Immature natural killer cell (primary cell): ENCODE results near the gene SV2B. TPM values are rescaled to one million over a fixed set of nuclear protein-coding genes. Genes with fewer than 3 reads are reported as not detected.

ENCODE experiments used
- DNase-seq, 3 donors: peaks; one replicate each; pipeline ENCODE4 v3.0.0; 2022; ENCODE audit warnings: mixed read lengths in 1 of 3
- H3K27ac Mint-ChIP-seq, 6 donors: one replicate each; pipeline ENCODE4 v1.8.0; 2020; ENCODE audit warnings: mixed read lengths in 6 of 6, mild to moderate bottlenecking in 5 of 6, inconsistent platforms in 4 of 6, moderate library complexity in 3 of 6
- H3K27me3 Mint-ChIP-seq, 3 donors: one replicate each; pipeline ENCODE4 v1.8.0; 2020 to 2021; ENCODE audit warnings: low read depth in 3 of 3, mild to moderate bottlenecking in 3 of 3, mixed read lengths in 3 of 3, moderate library complexity in 3 of 3, inconsistent platforms in 1 of 3
- H3K36me3 Mint-ChIP-seq, 3 donors: one replicate each; pipeline ENCODE4 v1.8.0; 2020; ENCODE audit warnings: mixed read lengths in 3 of 3, inconsistent platforms in 2 of 3, mild to moderate bottlenecking in 2 of 3
- H3K4me1 Mint-ChIP-seq, 2 donors: one replicate each; pipeline ENCODE4 v1.8.0; 2020; ENCODE audit warnings: inconsistent platforms in 2 of 2, mild to moderate bottlenecking in 2 of 2, mixed read lengths in 2 of 2, moderate library complexity in 1 of 2
- H3K4me3 Mint-ChIP-seq, 5 donors: one replicate each; pipeline ENCODE4 v1.8.0; 2020; ENCODE audit warnings: mild to moderate bottlenecking in 5 of 5, mixed read lengths in 5 of 5, inconsistent platforms in 3 of 5, moderate library complexity in 3 of 5
- H3K9me3 Mint-ChIP-seq, 6 donors: one replicate each; pipeline ENCODE4 v1.8.0; 2020; ENCODE audit warnings: mild to moderate bottlenecking in 6 of 6, mixed read lengths in 6 of 6, inconsistent platforms in 4 of 6, moderate library complexity in 3 of 6
- polyA plus RNA-seq, 3 donors: library from polyadenylated mRNA; unstranded; fragments of 300-500 nt; fragmentation: Illumina TruSeq; gene quantifications; one replicate each; pipeline ENCODE4 v1.2.3, GENCODE V29; 2021

SV2B gene
- polyA plus RNA-seq = not detected

DNA sequence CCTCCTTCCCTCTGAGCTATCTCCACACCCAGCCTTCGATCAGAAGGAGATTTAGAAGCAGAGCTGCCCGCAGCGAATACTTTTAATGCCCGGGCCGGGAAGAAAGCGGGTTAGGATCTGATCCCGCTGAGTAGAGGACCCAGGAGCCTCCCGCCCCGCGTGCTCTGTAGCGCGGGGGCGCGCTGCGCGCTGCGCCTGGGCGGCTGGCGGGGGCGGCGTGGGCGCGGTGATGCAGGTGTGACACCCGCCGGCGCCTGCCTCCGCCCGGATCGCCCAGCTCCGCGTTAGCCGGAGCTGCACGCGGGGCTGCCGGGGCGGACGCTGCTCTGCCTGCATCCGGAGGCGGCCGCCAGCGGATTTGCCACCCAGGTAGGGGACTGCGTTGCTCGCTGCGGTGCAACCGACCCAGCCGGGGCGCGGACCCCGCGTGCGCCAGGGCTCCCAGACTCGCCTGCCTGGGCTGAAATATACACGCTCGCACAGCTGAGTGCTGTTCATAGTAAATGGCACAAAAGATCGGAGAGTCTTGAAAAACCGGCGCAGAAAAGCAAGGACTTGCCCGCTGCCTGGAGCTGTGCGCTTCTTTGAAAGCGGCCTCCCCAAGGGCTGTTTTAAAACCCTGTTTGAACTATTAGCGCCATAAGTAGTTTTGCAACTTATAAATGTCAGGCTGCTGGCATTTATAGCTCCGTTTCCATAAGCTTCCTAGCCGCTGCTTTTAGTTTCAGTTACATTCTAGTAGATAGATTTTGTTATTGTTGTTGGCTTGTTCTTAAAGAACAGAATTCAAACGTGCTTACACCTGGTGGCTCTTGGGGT, at the start of gene SV2B:
Gene SV2B, plus strand, starts transcription at position 263 of the 819 bp plus-strand sequence. CDS start 126,007 bp downstream, outside the sequence.
- H3K27me3 Mint-ChIP-seq = peaks cover 24 to 33% (median 27%) of the 10 kb centered on the region in 3 donors
- no peak within 1 kb of the TSS for H3K27ac Mint-ChIP-seq
- peaks cover 25 to 29% of the 10 kb centered on the region in 2 donors for H3K4me1 Mint-ChIP-seq
- no peaks in the 10 kb centered on the region for H3K36me3 Mint-ChIP-seq
- H3K4me3 Mint-ChIP-seq = peak within 1 kb of the TSS; percentile 64 to 90 (median 80)
- H3K9me3 Mint-ChIP-seq = peaks cover 0 to 6% (median 0%) of the 10 kb centered on the region in 6 donors
- DNase-seq = peak; percentile 6 to 15 (median 8)

- no peak overlapping the region for H3K4me3 Mint-ChIP-seq
- H3K9me3 Mint-ChIP-seq = no peaks in the 10 kb centered on the region
- no peaks in the 10 kb centered on the region for H3K36me3 Mint-ChIP-seq
- H3K4me1 Mint-ChIP-seq = peaks cover 15 to 17% of the 10 kb centered on the region in 2 donors
- no peak overlapping the region for H3K27ac Mint-ChIP-seq
- no peak for DNase-seq
- peaks cover 0 to 11% (median 11%) of the 10 kb centered on the region in 3 donors for H3K27me3 Mint-ChIP-seq
Measured at GRCh38 chr15:91051248-91051647, 48.8 kb upstream of the SV2B start.

DNA sequence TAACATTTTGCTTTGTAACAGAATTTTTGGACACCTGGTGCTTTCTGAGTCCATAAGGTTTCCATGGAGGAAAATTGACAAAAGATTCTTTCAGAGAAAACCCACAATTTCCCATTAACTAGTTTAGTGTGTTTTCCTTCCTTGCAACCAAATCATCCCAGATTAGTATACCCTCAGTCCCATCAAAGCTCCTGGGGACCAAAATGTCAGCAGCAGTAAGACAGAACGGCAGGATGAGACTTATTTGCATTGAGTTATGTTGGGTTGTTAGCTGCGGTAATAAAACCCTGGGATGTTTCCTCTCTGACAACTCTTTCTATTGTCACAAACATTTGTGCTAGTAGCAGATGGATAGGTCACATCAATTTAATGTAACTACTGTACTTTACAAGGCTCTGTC, 45.2 kb upstream of the SV2B start:
- Mint-ChIP-seq H3K27me3 (peaks cover 1 to 21% (median 12%) of the 10 kb centered on the region in 3 donors), H3K9me3 (no peaks in the 10 kb centered on the region)

DNA sequence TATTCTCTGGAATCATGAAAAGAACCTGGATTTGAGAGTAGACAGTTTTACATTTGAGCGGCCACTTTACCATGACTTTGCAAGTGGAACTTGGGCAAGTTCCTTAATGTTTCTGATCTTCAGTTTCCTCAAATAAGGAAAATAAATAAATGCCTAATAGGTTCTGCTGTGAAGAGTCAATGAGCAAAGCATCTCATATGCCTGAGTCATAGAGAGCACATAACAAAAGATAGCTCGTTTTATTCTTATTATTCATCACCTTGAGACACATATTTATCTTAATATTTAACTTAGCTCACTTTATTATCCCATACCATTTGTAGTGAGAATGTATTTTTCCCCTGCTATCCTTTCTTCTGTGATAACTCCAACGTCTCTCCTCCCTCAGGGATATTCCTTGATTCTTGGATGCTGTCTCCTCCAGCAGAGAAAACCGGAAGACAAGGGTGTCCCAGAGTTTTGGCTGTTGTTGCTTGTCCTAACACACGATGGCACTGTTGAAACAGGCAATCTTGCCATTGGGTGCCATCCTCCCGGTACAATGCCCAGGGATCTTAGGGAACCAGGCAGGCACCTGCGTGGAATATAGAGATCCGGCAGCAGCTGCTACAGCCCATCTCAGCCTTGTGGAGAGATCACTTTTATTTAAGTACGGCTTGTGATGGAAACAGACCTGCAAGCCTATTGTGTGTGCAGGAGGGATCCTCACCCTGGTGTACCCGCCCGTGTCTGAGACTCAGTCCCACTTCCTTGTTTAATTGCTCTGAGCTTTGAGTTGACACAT, 44.3 kb upstream of the SV2B start:
- no peak overlapping the region for H3K27ac Mint-ChIP-seq
- H3K4me1 Mint-ChIP-seq = no peaks in the 10 kb centered on the region
- H3K36me3 Mint-ChIP-seq = no peaks in the 10 kb centered on the region
- DNase-seq = peak; percentile 4 to 12 (median 6)
- H3K27me3 Mint-ChIP-seq = peaks cover 1 to 22% (median 14%) of the 10 kb centered on the region in 3 donors
- H3K4me3 Mint-ChIP-seq = no peak overlapping the region
- H3K9me3 Mint-ChIP-seq = no peaks in the 10 kb centered on the region

More for the DNA sequence above, 45.2 kb upstream of the SV2B start:
- Mint-ChIP-seq H3K4me1 (peaks cover under 1 to 2% of the 10 kb centered on the region in 2 donors), H3K4me3 (no peak overlapping the region), H3K27ac (no peak overlapping the region), H3K36me3 (no peaks in the 10 kb centered on the region)
- DNase-seq = no peak

DNA sequence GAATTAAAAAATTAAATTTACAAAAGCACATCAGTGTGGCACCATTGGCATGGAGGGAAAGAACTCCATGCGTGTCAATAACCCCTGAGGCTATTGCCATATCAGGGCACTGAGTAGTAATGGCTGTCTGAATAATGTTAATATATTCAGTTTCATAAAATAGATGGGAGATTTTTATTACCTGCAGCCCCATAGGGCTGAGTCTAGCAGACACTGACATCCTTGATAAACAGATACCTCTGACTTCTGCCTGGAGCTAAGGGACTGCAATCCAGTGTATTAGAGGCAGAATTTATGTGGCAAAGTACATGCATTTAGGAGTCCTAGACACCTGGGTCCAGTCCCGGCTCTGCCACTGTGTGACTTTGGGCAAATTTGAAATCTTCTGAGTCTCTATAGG, 38.8 kb upstream of the SV2B start:
- peaks cover 1 to 15% (median 7%) of the 10 kb centered on the region in 3 donors for H3K27me3 Mint-ChIP-seq
- no peaks in the 10 kb centered on the region for H3K36me3 Mint-ChIP-seq
- no peak for DNase-seq

DNA sequence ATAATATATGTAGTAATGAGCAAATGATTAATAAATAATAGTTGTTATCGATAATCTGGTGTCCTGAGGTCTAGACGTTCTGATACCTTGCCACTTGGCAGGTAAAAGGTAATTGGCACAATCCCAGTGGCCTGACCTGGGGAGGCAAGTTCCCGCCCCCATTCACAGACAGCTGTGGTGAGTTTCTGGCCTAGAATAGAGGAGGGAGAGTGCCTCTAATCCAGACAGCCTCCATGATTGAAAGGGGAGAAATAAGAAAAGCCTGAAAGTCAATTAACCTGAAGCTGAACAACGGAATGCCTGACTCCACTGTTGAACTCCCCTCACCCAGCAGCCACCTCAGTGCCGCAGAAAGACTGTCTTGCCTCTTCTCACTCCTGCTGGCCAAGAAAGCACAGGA, 38.1 kb upstream of the SV2B start:
- Mint-ChIP-seq H3K36me3 (no peaks in the 10 kb centered on the region), H3K4me3 (no peak overlapping the region), H3K4me1 (no peaks in the 10 kb centered on the region), H3K27ac (no peak overlapping the region), H3K27me3 (peaks cover 4 to 11% (median 4%) of the 10 kb centered on the region in 3 donors), H3K9me3 (no peaks in the 10 kb centered on the region)
- no peak for DNase-seq

More for the DNA sequence above, 38.8 kb upstream of the SV2B start:
- Mint-ChIP-seq H3K9me3 (no peaks in the 10 kb centered on the region), H3K27ac (no peak overlapping the region), H3K4me3 (no peak overlapping the region), H3K4me1 (no peaks in the 10 kb centered on the region)

DNA sequence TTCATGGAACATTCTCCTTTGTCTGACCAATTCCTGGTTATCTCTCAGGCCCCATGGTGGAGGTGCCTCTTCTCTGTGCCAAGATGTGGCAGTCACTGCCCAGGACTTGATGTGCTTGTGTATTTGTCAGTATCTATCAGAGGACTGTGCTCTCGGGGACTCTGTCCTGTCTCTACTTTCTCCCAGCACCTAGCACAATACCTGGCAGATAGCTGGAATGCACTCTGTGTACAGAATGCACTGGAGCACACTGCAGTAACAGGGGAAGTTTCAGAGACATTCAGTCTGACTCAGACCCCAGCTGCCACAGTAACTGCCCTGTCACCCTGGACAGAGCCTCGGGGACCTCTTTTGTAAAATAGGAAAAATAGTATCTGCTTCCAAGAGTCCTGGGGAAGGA, 34.6 kb upstream of the SV2B start:
- no peaks in the 10 kb centered on the region for H3K4me1 Mint-ChIP-seq
- H3K27ac Mint-ChIP-seq = no peak overlapping the region
- no peaks in the 10 kb centered on the region for H3K9me3 Mint-ChIP-seq
- H3K27me3 Mint-ChIP-seq = peaks cover 1 to 20% (median 2%) of the 10 kb centered on the region in 3 donors
- H3K36me3 Mint-ChIP-seq = no peaks in the 10 kb centered on the region
- no peak overlapping the region for H3K4me3 Mint-ChIP-seq
- no peak for DNase-seq

GRCh38 chr15:91067036-91067435, 33.0 kb upstream of the SV2B start:
- Mint-ChIP-seq H3K9me3 (no peaks in the 10 kb centered on the region), H3K27me3 (peaks cover 1 to 25% (median 2%) of the 10 kb centered on the region in 3 donors), H3K4me3 (no peak overlapping the region), H3K27ac (no peak overlapping the region), H3K36me3 (no peaks in the 10 kb centered on the region), H3K4me1 (no peaks in the 10 kb centered on the region)
- no peak for DNase-seq

DNA sequence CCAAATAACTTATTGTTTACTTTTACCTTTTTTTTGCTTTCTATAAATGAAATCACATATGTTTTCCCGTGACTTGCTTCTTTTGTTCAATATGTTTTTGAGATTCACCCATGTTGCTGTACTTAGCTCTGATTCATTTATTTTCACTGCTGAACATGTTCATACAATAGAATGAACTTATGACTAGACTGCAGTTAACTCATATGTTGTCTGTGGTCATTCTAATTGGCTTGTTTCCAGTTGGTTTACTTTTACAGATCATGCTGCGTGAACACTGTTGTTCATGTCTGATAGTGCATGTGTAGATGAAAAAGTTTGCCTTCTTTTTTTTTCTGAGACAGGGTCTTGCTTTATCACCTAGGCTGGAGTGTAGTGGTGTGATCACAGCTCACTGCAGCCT, 31.6 kb upstream of the SV2B start:
- Mint-ChIP-seq H3K9me3 (no peaks in the 10 kb centered on the region), H3K4me3 (no peak overlapping the region), H3K4me1 (no peaks in the 10 kb centered on the region), H3K27ac (no peak overlapping the region), H3K27me3 (peaks cover 1 to 26% (median 2%) of the 10 kb centered on the region in 3 donors), H3K36me3 (no peaks in the 10 kb centered on the region)
- DNase-seq = no peak

- H3K4me1 Mint-ChIP-seq = no peaks in the 10 kb centered on the region
- no peaks in the 10 kb centered on the region for H3K36me3 Mint-ChIP-seq
- H3K27me3 Mint-ChIP-seq = peaks cover 1 to 26% (median 2%) of the 10 kb centered on the region in 3 donors
- no peak for DNase-seq
- H3K27ac Mint-ChIP-seq = no peak overlapping the region
- no peak overlapping the region for H3K4me3 Mint-ChIP-seq
- H3K9me3 Mint-ChIP-seq = no peaks in the 10 kb centered on the region
Measured at GRCh38 chr15:91068966-91069365, 31.1 kb upstream of the SV2B start.

DNA sequence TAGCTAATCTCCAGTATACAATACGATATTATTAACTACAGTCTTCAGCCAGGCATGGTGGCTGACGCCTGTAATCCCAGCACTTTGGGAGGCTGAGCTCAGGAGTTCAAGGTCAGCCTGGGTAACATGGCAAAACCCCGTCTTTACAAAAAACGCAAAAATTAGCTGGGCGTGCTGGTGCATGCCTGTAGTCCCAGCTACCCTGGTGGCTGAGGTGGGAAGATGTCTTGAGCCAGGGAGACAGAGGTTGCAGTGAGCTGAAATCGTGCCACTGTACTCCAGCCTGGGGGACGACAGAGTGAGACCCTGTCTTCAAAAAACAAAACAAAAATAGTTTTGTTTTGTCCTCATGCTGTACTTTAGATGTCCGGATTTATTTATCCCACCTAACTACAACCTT, 29.2 kb upstream of the SV2B start:
- no peaks in the 10 kb centered on the region for H3K4me1 Mint-ChIP-seq
- no peaks in the 10 kb centered on the region for H3K9me3 Mint-ChIP-seq
- H3K4me3 Mint-ChIP-seq = no peak overlapping the region

GRCh38 chr15:91072161-91072560, 27.9 kb upstream of the SV2B start:
- no peak overlapping the region for H3K4me3 Mint-ChIP-seq
- peaks cover 0 to 28% (median 2%) of the 10 kb centered on the region in 3 donors for H3K27me3 Mint-ChIP-seq
- no peak for DNase-seq
- H3K27ac Mint-ChIP-seq = no peak overlapping the region
- no peaks in the 10 kb centered on the region for H3K4me1 Mint-ChIP-seq
- no peaks in the 10 kb centered on the region for H3K36me3 Mint-ChIP-seq
- H3K9me3 Mint-ChIP-seq = no peaks in the 10 kb centered on the region

More for the DNA sequence above, 29.2 kb upstream of the SV2B start:
- no peak for DNase-seq
- Mint-ChIP-seq H3K27ac (no peak overlapping the region), H3K36me3 (no peaks in the 10 kb centered on the region), H3K27me3 (peaks cover 2 to 29% (median 4%) of the 10 kb centered on the region in 3 donors)

DNA sequence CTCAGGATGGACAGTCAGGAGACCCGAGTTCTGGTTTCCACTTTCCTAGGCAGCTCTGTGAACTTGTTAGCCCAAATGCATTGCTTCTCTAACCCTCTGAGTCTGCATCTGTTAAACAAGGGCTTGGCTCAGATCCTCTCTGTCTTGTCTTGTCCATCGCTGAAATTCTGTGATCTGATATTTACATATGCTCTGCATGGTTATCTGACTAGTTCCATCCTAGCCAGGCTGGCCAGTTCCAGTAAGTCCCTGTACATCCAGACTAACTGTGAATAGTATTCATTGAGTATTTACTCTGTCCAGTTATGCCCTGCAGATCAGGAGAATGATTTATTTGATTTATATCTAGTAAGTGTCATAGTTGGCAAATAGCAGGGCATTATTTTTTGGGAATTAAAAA, 27.0 kb upstream of the SV2B start:
- H3K4me1 Mint-ChIP-seq = no peaks in the 10 kb centered on the region
- H3K27me3 Mint-ChIP-seq = peaks cover 0 to 26% (median 2%) of the 10 kb centered on the region in 3 donors
- DNase-seq = no peak
- H3K27ac Mint-ChIP-seq = no peak overlapping the region
- H3K4me3 Mint-ChIP-seq = no peak overlapping the region
- no peaks in the 10 kb centered on the region for H3K9me3 Mint-ChIP-seq
- H3K36me3 Mint-ChIP-seq = no peaks in the 10 kb centered on the region

GRCh38 chr15:91073768-91074167, 26.3 kb upstream of the SV2B start:
- no peak for DNase-seq
- Mint-ChIP-seq H3K4me3 (no peak overlapping the region), H3K9me3 (peaks cover 0 to 4% (median 0%) of the 10 kb centered on the region in 6 donors), H3K27me3 (peaks cover 0 to 21% (median 2%) of the 10 kb centered on the region in 3 donors), H3K27ac (no peak overlapping the region), H3K36me3 (peaks cover 0 to 3% (median 0%) of the 10 kb centered on the region in 3 donors), H3K4me1 (no peaks in the 10 kb centered on the region)
